ENCODE measurements around the gene FXYD5. TPM values are rescaled to one million over a fixed set of nuclear protein-coding genes. Genes with fewer than 3 reads are reported as not detected.

The FXYD5 gene
- total and polyA plus RNA-seq, 8 donors: 10.3 to 118 (median 43.8) TPM

DNA sequence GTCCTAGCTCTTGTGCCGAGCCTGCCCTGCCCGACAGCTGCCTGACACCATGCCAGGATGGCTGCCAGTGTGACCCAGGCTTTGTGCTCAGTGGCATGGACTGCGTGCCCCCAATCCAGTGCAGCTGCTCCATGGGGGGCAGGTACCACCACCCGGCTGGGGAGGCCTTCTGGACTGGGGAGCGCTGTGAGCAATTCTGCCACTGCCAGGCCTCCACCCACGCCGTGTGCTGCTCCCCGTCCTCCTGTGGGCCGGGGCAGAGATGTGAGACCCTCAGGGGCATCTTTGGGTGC lies 48.3 kb upstream of the FXYD5 start:
- no peak for DNase-seq
- peak overlapping the region in 2 of 5 donors; percentile 70 to 72 for H3K27ac ChIP-seq
- TF ChIP-seq, protein P1, sequence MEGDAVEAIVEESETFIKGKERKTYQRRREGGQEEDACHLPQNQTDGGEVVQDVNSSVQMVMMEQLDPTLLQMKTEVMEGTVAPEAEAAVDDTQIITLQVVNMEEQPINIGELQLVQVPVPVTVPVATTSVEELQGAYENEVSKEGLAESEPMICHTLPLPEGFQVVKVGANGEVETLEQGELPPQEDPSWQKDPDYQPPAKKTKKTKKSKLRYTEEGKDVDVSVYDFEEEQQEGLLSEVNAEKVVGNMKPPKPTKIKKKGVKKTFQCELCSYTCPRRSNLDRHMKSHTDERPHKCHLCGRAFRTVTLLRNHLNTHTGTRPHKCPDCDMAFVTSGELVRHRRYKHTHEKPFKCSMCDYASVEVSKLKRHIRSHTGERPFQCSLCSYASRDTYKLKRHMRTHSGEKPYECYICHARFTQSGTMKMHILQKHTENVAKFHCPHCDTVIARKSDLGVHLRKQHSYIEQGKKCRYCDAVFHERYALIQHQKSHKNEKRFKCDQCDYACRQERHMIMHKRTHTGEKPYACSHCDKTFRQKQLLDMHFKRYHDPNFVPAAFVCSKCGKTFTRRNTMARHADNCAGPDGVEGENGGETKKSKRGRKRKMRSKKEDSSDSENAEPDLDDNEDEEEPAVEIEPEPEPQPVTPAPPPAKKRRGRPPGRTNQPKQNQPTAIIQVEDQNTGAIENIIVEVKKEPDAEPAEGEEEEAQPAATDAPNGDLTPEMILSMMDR (IDR thresholded peaks at IDR 0.05): no peak
- no peak for TF ChIP-seq EP300 (IDR thresholded peaks at IDR 0.05)
- TF ChIP-seq POLR2A (IDR thresholded peaks at IDR 0.05): no peak
- H3K4me1 ChIP-seq: peaks cover 0 to 18% (median 10%) of the 10 kb centered on the region in 4 donors
- intact Hi-C loops (cut with DNase I; ENCODE audit: low total_unique reads): no loop called here
- H3K4me3 ChIP-seq: no peak overlapping the region
- peaks cover 0 to 9% (median 0%) of the 10 kb centered on the region in 3 donors for H3K27me3 ChIP-seq
- WGBS, 5 donors: 85 to 98% (median 92%) methylated on average over 6 to 9 of the region's 9 CpGs
- H3K36me3 ChIP-seq: no peaks in the 10 kb centered on the region
- H3K9me3 ChIP-seq: no peaks in the 10 kb centered on the region

GRCh38 chr19:35106898-35107541 lies 47.5 kb upstream of the FXYD5 start:
- Histone ChIP-seq H3K27ac (peak overlapping the region; percentile 10 to 72 (median 24)), H3K9me3 (no peaks in the 10 kb centered on the region), H3K27me3 (peaks cover 0 to 15% (median 0%) of the 10 kb centered on the region in 3 donors), H3K4me3 (no peak overlapping the region), H3K4me1 (peaks cover 0 to 18% (median 10%) of the 10 kb centered on the region in 4 donors), H3K36me3 (no peaks in the 10 kb centered on the region)
- TF ChIP-seq POLR2A (IDR thresholded peaks at IDR 0.05): no peak
- TF ChIP-seq, protein P1 (IDR thresholded peaks at IDR 0.05): no peak
- no peak for TF ChIP-seq EP300 (IDR thresholded peaks at IDR 0.05)
- no peak for TF ChIP-seq POLR2AphosphoS5 (IDR thresholded peaks at IDR 0.05)
- intact Hi-C loops (cut with DNase I; ENCODE audit: low total_unique reads): no loop called here
- 40 to 88% (median 46%) methylated on average over 1 to 2 of the region's 2 CpGs for WGBS, 5 donors
- no peak for DNase-seq

- WGBS, 5 donors: 9 to 18% (median 13%) methylated on average over 5 of the region's 5 CpGs
- intact Hi-C loops (cut with DNase I; ENCODE audit: low total_unique reads): no loop called here
- Histone ChIP-seq H3K4me1 (peaks cover 0 to 18% (median 10%) of the 10 kb centered on the region in 4 donors), H3K27ac (peak overlapping the region in 4 of 5 donors; percentile 10 to 72 (median 63)), H3K27me3 (peaks cover 0 to 15% (median 0%) of the 10 kb centered on the region in 3 donors), H3K36me3 (no peaks in the 10 kb centered on the region), H3K9me3 (no peaks in the 10 kb centered on the region), H3K4me3 (no peak overlapping the region)
- DNase-seq: peak; percentile 72 to 91
- TF ChIP-seq POLR2A (IDR thresholded peaks at IDR 0.05): no peak
- peak in 2 of 3 donors; percentile 49 to 65 for TF ChIP-seq POLR2AphosphoS5 (IDR thresholded peaks at IDR 0.05)
Measured at GRCh38 chr19:35107545-35107944, 47.0 kb upstream of the FXYD5 start.

GRCh38 chr19:35108730-35109129 lies 45.8 kb upstream of the FXYD5 start:
- Histone ChIP-seq H3K27ac (peak overlapping the region in 4 of 5 donors; percentile 11 to 49 (median 22)), H3K27me3 (peaks cover 0 to 15% (median 0%) of the 10 kb centered on the region in 3 donors), H3K4me3 (no peak overlapping the region), H3K4me1 (peaks cover 0 to 25% (median 10%) of the 10 kb centered on the region in 4 donors), H3K9me3 (no peaks in the 10 kb centered on the region), H3K36me3 (no peaks in the 10 kb centered on the region)
- intact Hi-C loops (cut with DNase I; ENCODE audit: low total_unique reads): no loop called here
- DNase-seq: no peak
- no peak for TF ChIP-seq EP300 (IDR thresholded peaks at IDR 0.05)
- TF ChIP-seq POLR2A (IDR thresholded peaks at IDR 0.05): no peak
- no peak for TF ChIP-seq POLR2AphosphoS5 (IDR thresholded peaks at IDR 0.05)
- TF ChIP-seq, protein P1 (IDR thresholded peaks at IDR 0.05): no peak
- WGBS, 5 donors: 82 to 91% (median 85%) methylated on average over 11 of the region's 11 CpGs

Data from stomach (tissue), 9 donors.